Measurements from ENCODE around the gene PEG3. TPM values are rescaled to one million over a fixed set of nuclear protein-coding genes. Genes with fewer than 3 reads are reported as not detected.

The PEG3 gene
- total and polyA plus RNA-seq, 2 of the 8 experiments (the other 6 are each of a cell fraction or from before 2014, with no cell fraction given): not detected

GRCh38 chr19:56810260-56810659 is 30.3 kb downstream of the PEG3 start (continued):
- TF ChIP-seq MAX (IDR thresholded peaks at IDR 0.05) (no peak), SP1 (IDR thresholded peaks at IDR 0.05; ENCODE audit: low read depth, low read length) (no peak), SIX5 (IDR thresholded peaks at IDR 0.05; ENCODE audit: low read depth, low read length) (no peak), TBP (IDR thresholded peaks at IDR 0.05; ENCODE audit: low read depth, low read length) (no peak), SP2 (IDR thresholded peaks at IDR 0.05; ENCODE audit: low read length) (no peak)
